Ramos (cell line): Measurements from ENCODE around the gene SDHB.

Experiments
- in situ Hi-C: fragments of 300-500 bp; cut with MboI; formaldehyde crosslinking; loops from one replicate; pipeline ENCODE4 v1.14.3; 2022; ENCODE audit warnings: low sequenced_read_pairs; ENCODE audit not compliant: unreplicated experiment

Gene SDHB

GRCh38 chr1:17052641-17053040, 1.2 kb downstream of the SDHB start:
- in situ Hi-C loops = no loop called here

- in situ Hi-C loops = no loop called here
These were observed 1.8 kb downstream of the SDHB start for GRCh38 chr1:17052038-17052437.

GRCh38 chr1:17047924-17048323, 5.9 kb downstream of the SDHB start:
- in situ Hi-C loops = no loop called here

GRCh38 chr1:17046334-17046657, 7.5 kb downstream of the SDHB start:
- in situ Hi-C loops = no loop called here

GRCh38 chr1:17045634-17046333, 8.0 kb downstream of the SDHB start:
- in situ Hi-C loops = no loop called here

GRCh38 chr1:17045150-17045549, 8.7 kb downstream of the SDHB start:
- in situ Hi-C loops = no loop called here

GRCh38 chr1:17043676-17044075, 10.2 kb downstream of the SDHB start:
- in situ Hi-C loops = no loop called here

GRCh38 chr1:17040135-17040534, 13.7 kb downstream of the SDHB start:
- in situ Hi-C loops = no loop called here

GRCh38 chr1:17039522-17039921, 14.3 kb downstream of the SDHB start:
- in situ Hi-C loops = no loop called here

GRCh38 chr1:17033481-17033880, 20.4 kb downstream of the SDHB start:
- in situ Hi-C loops = no loop called here

- in situ Hi-C loops = no loop called here
These were observed 21.1 kb downstream of the SDHB start for GRCh38 chr1:17032741-17033140.

GRCh38 chr1:17031436-17031835, 22.4 kb downstream of the SDHB start:
- in situ Hi-C loops = no loop called here

GRCh38 chr1:17030206-17030605, 23.6 kb downstream of the SDHB start:
- in situ Hi-C loops = no loop called here

- in situ Hi-C loops = no loop called here
These were observed 25.1 kb downstream of the SDHB start for GRCh38 chr1:17028662-17029188.

GRCh38 chr1:17027900-17028299, 25.9 kb downstream of the SDHB start:
- in situ Hi-C loops = no loop called here

- in situ Hi-C loops = no loop called here
These were observed 26.4 kb downstream of the SDHB start for GRCh38 chr1:17027403-17027802.

GRCh38 chr1:17024721-17025120, 29.1 kb downstream of the SDHB start:
- in situ Hi-C loops = no loop called here

GRCh38 chr1:17023573-17023972, 30.3 kb downstream of the SDHB start:
- in situ Hi-C loops = no loop called here

- in situ Hi-C loops = no loop called here
These were observed 30.7 kb downstream of the SDHB start for GRCh38 chr1:17023102-17023501.

- in situ Hi-C loops = no loop called here
These were observed 31.9 kb downstream of the SDHB start for GRCh38 chr1:17021896-17022295.

- in situ Hi-C loops = no loop called here
These were observed 33.3 kb downstream of the SDHB start for GRCh38 chr1:17020502-17020901.

- in situ Hi-C loops = no loop called here
These were observed 35.0 kb downstream of the SDHB start for GRCh38 chr1:17018849-17019248.
